ENCODE results near the gene SATB2.

DNA sequence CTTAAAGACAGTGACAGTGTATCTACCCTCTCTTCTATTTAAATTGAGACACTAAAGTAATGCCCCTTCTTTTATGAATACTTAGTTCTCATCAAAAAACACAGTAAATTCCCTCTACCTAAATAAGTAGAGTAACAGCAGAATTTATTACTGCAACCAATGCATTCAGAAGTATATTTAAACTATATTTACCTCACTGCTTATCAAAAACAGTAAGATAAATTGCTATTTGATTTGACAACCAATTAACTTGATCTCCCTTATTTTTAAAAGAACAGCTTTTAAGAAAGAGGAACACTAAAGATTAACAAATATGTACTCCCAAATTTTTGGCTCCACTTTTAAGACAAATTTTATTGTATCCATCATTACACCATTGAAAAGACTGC lies 4.8 kb downstream of the SATB2 start:
- TF ChIP-seq CTCF (IDR thresholded peaks at IDR 0.05; ENCODE audit: borderline replicate concordance, extremely low read depth, low read length, poor library complexity, severe bottlenecking) (no peak), EZH2 (IDR thresholded peaks at IDR 0.05; ENCODE audit: borderline replicate concordance, low read depth, low read length, severe bottlenecking) (no peak)
